GM19455 (cell line): Measurements from ENCODE around the gene SELENBP1.

ENCODE experiments used
- ATAC-seq: cut with Tn5 transposase; IDR thresholded peaks from one replicate; pipeline ENCODE4 v1.9.1; 2021; ENCODE audit not compliant: unreplicated experiment

The SELENBP1 gene

GRCh38 chr1:151346082-151346768 is 26.3 kb downstream of the SELENBP1 start:
- no peak for ATAC-seq

GRCh38 chr1:151344291-151344690 is 28.2 kb downstream of the SELENBP1 start:
- no peak for ATAC-seq

GRCh38 chr1:151343587-151343986 is 28.9 kb downstream of the SELENBP1 start:
- ATAC-seq, result no peak

- ATAC-seq, result no peak
These were observed 29.9 kb downstream of the SELENBP1 start for GRCh38 chr1:151342569-151342968.

GRCh38 chr1:151342021-151342420 is 30.5 kb downstream of the SELENBP1 start:
- ATAC-seq, result no peak

GRCh38 chr1:151340870-151341754 is 31.4 kb downstream of the SELENBP1 start:
- no peak for ATAC-seq

- ATAC-seq, result no peak
These were observed 35.9 kb downstream of the SELENBP1 start for GRCh38 chr1:151336556-151336955.

- no peak for ATAC-seq
These were observed 37.7 kb downstream of the SELENBP1 start for GRCh38 chr1:151334822-151335221.

GRCh38 chr1:151327903-151328674 is 44.4 kb downstream of the SELENBP1 start:
- ATAC-seq, result peak; percentile 13

- peak; percentile 77 for ATAC-seq
These were observed 45.1 kb downstream of the SELENBP1 start, which contains the start of gene PI4KB for GRCh38 chr1:151327223-151327902. PI4KB (minus strand) TSS chr1:151327416; CDS start chr1:151316481, 10,935 bp downstream.

GRCh38 chr1:151326619-151327222 is 45.8 kb downstream of the SELENBP1 start:
- ATAC-seq, result peak; percentile 40

GRCh38 chr1:151325646-151326429 is 46.7 kb downstream of the SELENBP1 start:
- ATAC-seq, result no peak

GRCh38 chr1:151325231-151325630 is 47.3 kb downstream of the SELENBP1 start:
- no peak for ATAC-seq

GRCh38 chr1:151324390-151324930 is 48.0 kb downstream of the SELENBP1 start:
- ATAC-seq, result no peak

GRCh38 chr1:151318975-151319374 is 53.5 kb downstream of the SELENBP1 start:
- ATAC-seq, result no peak

GRCh38 chr1:151315565-151316235 is 56.8 kb downstream of the SELENBP1 start:
- no peak for ATAC-seq
